Astrocyte (in vitro differentiated cells and primary cell): ENCODE results near the gene BLTP2.

Experiments
- CTCF ChIP-seq: IDR thresholded peaks from 2 replicates; pipeline ENCODE4 v1.5.1; 2011; ENCODE audit warnings: low read depth, mild to moderate bottlenecking, inconsistent platforms, low read length, moderate library complexity; ENCODE audit not compliant: insufficient read depth
- EZH2 ChIP-seq: IDR thresholded peaks from 2 replicates; pipeline ENCODE4 v1.6.1; 2012; ENCODE audit warnings: mild to moderate bottlenecking, low read length, inconsistent platforms; ENCODE audit not compliant: insufficient read depth

GRCh38 chr17:28684963-28685362 lies 40.0 kb upstream of the BLTP2 start:
- TF ChIP-seq CTCF, result no peak
- no peak for TF ChIP-seq EZH2
